Endodermal cell (in vitro differentiated cells): ENCODE data around the gene SLAIN2. TPM values are rescaled to one million over a fixed set of nuclear protein-coding genes. Genes with fewer than 3 reads are reported as not detected.

ENCODE experiments used
- DNase-seq: peaks from one replicate; pipeline ENCODE4 v3.0.0-alpha.2; 2017
- H3K27ac ChIP-seq: 2 replicates; pipeline ENCODE4 v1.5.1; 2013; ENCODE audit warnings: mild to moderate bottlenecking, low read depth, low read length, moderate library complexity
- H3K27me3 ChIP-seq: 2 replicates; pipeline ENCODE4 v1.6.1; 2013; ENCODE audit warnings: mild to moderate bottlenecking, low read length, moderate library complexity; ENCODE audit not compliant: insufficient read depth, control insufficient read depth, poor library complexity, severe bottlenecking
- H3K36me3 ChIP-seq: 2 replicates; pipeline ENCODE4 v1.7.0; 2013; ENCODE audit warnings: mild to moderate bottlenecking, low read length, moderate library complexity; ENCODE audit not compliant: control insufficient read depth, insufficient read depth
- H3K4me1 ChIP-seq: one replicate; pipeline ENCODE4 v1.7.0; 2013; ENCODE audit warnings: low read length; ENCODE audit not compliant: control insufficient read depth, insufficient read depth
- H3K4me3 ChIP-seq: 2 replicates; pipeline ENCODE4 v1.5.1; 2013; ENCODE audit warnings: mild to moderate bottlenecking, low read length, moderate library complexity
- H3K9ac ChIP-seq: 2 replicates; pipeline ENCODE4 v1.6.1; 2013; ENCODE audit warnings: mild to moderate bottlenecking, low read length, moderate library complexity; ENCODE audit not compliant: poor library complexity, severe bottlenecking; ENCODE audit errors: extremely low read depth
- H3K9me3 ChIP-seq: 2 replicates; pipeline ENCODE4 v1.6.1; 2013; ENCODE audit warnings: mild to moderate bottlenecking, low read length, moderate library complexity; ENCODE audit not compliant: control insufficient read depth
- H3K27ac Mint-ChIP-seq: 2 replicates; pipeline ENCODE4 v1.8.0; 2020; ENCODE audit warnings: mixed read lengths
- H3K27me3 Mint-ChIP-seq: 2 replicates; pipeline ENCODE4 v1.8.0; 2021; ENCODE audit warnings: mild to moderate bottlenecking, mixed read lengths; ENCODE audit not compliant: insufficient read depth
- H3K36me3 Mint-ChIP-seq: 2 replicates; pipeline ENCODE4 v1.8.0; 2020; ENCODE audit warnings: low read depth, mixed read lengths
- H3K4me1 Mint-ChIP-seq: 2 replicates; pipeline ENCODE4 v1.8.0; 2020; ENCODE audit warnings: mixed read lengths
- H3K4me3 Mint-ChIP-seq: 2 replicates; pipeline ENCODE4 v1.8.0; 2020; ENCODE audit warnings: mild to moderate bottlenecking, moderate library complexity, mixed read lengths
- H3K9me3 Mint-ChIP-seq: 2 replicates; pipeline ENCODE4 v1.8.0; 2020; ENCODE audit warnings: mild to moderate bottlenecking, mixed read lengths
- CTCF ChIP-seq: fragments of 200-600 bp; sonication (generic); conservative IDR thresholded peaks from 2 replicates; pipeline ENCODE4 v1.5.0; 2021; ENCODE audit warnings: antibody characterized with exemption, mild to moderate bottlenecking
- WGBS, 2 experiments: methylation state at CpG; one replicate each; pipeline versions ENCODE4 v1.1.5 to v1.1.7; 2013; ENCODE audit warnings: missing lambda C conversion rate in 2 of 2, mixed read lengths in 1 of 2; ENCODE audit not compliant: insufficient coverage in 1 of 2, insufficient read length in 1 of 2; 5-methylcytosine and 5-hydroxymethylcytosine counted together
- total RNA-seq, 2 donors: library from RNA; stranded (reverse); fragmentation: NEBNext Ultra II Directional in 1 of 2; extraction: Animal tissue kit (Norgen Biotek cat#: 25700) in 1 of 2; gene quantifications; 2 replicates in 1 of 2; 3 replicates in 1 of 2; pipeline ENCODE4 v1.2.1, GENCODE V29; 2021

The SLAIN2 gene
- total RNA-seq, 2 donors from 2014 or later, result 42.1 to 49.8 TPM

GRCh38 chr4:48343551-48343950 lies 2.2 kb downstream of the SLAIN2 start:
- Mint-ChIP-seq H3K4me3 (peak overlapping the region; percentile 94), H3K36me3 (no peaks in the 10 kb centered on the region), H3K9me3 (no peaks in the 10 kb centered on the region), H3K4me1 (peaks cover 57% of the 10 kb centered on the region), H3K27me3 (no peaks in the 10 kb centered on the region), H3K27ac (no peak overlapping the region)
- H3K4me3 ChIP-seq, result peak overlapping the region; percentile 96
- no peak for DNase-seq
- H3K27me3 ChIP-seq, result no peaks in the 10 kb centered on the region
- peaks cover 4% of the 10 kb centered on the region for H3K4me1 ChIP-seq
- H3K36me3 ChIP-seq, result no peaks in the 10 kb centered on the region
- no peak overlapping the region for H3K27ac ChIP-seq
- 80 to 94% methylated on average over 1 of the region's 1 CpG for WGBS, 2 experiments
- no peak for TF ChIP-seq CTCF
- H3K9ac ChIP-seq, result no peak overlapping the region
- H3K9me3 ChIP-seq, result no peaks in the 10 kb centered on the region

- Mint-ChIP-seq H3K4me3 (peak overlapping the region; percentile 94), H3K9me3 (no peaks in the 10 kb centered on the region), H3K36me3 (no peaks in the 10 kb centered on the region), H3K4me1 (peaks cover 56% of the 10 kb centered on the region), H3K27ac (no peak overlapping the region), H3K27me3 (no peaks in the 10 kb centered on the region)
- WGBS, 2 experiments, result 86% methylated on average over 2 of the region's 3 CpGs; no CpG with 5 or more reads in 1 of the 2 experiments
- peak overlapping the region; percentile 96 for H3K4me3 ChIP-seq
- TF ChIP-seq CTCF, result no peak
- no peak for DNase-seq
- H3K27ac ChIP-seq, result no peak overlapping the region
- H3K9me3 ChIP-seq, result no peaks in the 10 kb centered on the region
- H3K4me1 ChIP-seq, result peaks cover 4% of the 10 kb centered on the region
- no peak overlapping the region for H3K9ac ChIP-seq
- H3K27me3 ChIP-seq, result no peaks in the 10 kb centered on the region
- no peaks in the 10 kb centered on the region for H3K36me3 ChIP-seq
These were observed 4.2 kb downstream of the SLAIN2 start for GRCh38 chr4:48345542-48345941.

- Mint-ChIP-seq H3K27ac (no peak overlapping the region), H3K36me3 (no peaks in the 10 kb centered on the region), H3K4me1 (peaks cover 65% of the 10 kb centered on the region), H3K4me3 (no peak overlapping the region), H3K27me3 (no peaks in the 10 kb centered on the region), H3K9me3 (no peaks in the 10 kb centered on the region)
- Histone ChIP-seq H3K27ac (no peak overlapping the region), H3K9ac (no peak overlapping the region), H3K4me1 (peaks cover 4% of the 10 kb centered on the region), H3K36me3 (no peaks in the 10 kb centered on the region), H3K9me3 (no peaks in the 10 kb centered on the region), H3K4me3 (no peak overlapping the region), H3K27me3 (no peaks in the 10 kb centered on the region)
- TF ChIP-seq CTCF, result no peak
- DNase-seq, result no peak
These were observed 5.3 kb downstream of the SLAIN2 start for GRCh38 chr4:48346594-48346993.
